ENCODE measurements around the gene NOC3L.
A peak's percentile ranks its signal among the peaks of the same experiment; 100 is the strongest.

- TF ChIP-seq ZNF8 (CRISPR knock-in tag; IDR thresholded peaks at IDR 0.05) (peak; percentile 84), GLIS3 (CRISPR knock-in tag; IDR thresholded peaks at IDR 0.05) (no peak)
- TF ChIP-seq, protein P1, sequence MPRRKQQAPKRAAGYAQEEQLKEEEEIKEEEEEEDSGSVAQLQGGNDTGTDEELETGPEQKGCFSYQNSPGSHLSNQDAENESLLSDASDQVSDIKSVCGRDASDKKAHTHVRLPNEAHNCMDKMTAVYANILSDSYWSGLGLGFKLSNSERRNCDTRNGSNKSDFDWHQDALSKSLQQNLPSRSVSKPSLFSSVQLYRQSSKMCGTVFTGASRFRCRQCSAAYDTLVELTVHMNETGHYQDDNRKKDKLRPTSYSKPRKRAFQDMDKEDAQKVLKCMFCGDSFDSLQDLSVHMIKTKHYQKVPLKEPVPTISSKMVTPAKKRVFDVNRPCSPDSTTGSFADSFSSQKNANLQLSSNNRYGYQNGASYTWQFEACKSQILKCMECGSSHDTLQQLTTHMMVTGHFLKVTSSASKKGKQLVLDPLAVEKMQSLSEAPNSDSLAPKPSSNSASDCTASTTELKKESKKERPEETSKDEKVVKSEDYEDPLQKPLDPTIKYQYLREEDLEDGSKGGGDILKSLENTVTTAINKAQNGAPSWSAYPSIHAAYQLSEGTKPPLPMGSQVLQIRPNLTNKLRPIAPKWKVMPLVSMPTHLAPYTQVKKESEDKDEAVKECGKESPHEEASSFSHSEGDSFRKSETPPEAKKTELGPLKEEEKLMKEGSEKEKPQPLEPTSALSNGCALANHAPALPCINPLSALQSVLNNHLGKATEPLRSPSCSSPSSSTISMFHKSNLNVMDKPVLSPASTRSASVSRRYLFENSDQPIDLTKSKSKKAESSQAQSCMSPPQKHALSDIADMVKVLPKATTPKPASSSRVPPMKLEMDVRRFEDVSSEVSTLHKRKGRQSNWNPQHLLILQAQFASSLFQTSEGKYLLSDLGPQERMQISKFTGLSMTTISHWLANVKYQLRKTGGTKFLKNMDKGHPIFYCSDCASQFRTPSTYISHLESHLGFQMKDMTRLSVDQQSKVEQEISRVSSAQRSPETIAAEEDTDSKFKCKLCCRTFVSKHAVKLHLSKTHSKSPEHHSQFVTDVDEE (CRISPR knock-in tag; IDR thresholded peaks at IDR 0.05), result no peak
These were observed 36.0 kb upstream of the NOC3L start for GRCh38 chr10:94398762-94399161.

All from SK-N-SH treated with all-trans-retinoic acid at 6 μM for 48 hours (cell line).